GM10266 (cell line): ENCODE data around the gene KCND2.

Experiments
- DNase-seq: peaks from one replicate; pipeline ENCODE4 v3.0.0; 2012; ENCODE audit errors: extremely low spot score
- CTCF ChIP-seq: IDR thresholded peaks from 2 replicates; pipeline ENCODE4 v1.5.1; 2012; ENCODE audit warnings: mild to moderate bottlenecking, low read depth; ENCODE audit not compliant: control insufficient read depth, insufficient read depth; ENCODE audit errors: missing control alignments

KCND2 gene

DNA sequence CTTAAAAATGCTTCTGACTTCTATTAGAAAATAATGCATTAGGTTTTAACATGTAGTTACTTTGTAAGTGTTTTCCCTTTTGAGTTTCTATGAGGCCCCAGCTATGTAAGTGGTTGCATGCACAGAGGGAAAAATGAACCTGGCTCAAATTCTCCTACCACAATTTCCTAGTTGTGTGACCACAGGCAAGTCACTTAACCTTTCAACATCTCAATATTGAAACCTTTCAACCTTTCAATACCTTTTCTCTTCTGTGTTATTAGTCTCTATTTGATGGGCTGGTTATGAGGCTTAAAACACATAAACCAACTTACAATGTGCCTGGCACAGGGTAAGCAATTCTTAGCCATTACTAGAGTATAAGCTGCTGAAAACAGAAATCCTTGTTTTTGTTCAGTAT, 203.0 kb downstream of the KCND2 start:
- no peak for TF ChIP-seq CTCF
- no peak for DNase-seq

- no peak for TF ChIP-seq CTCF
- no peak for DNase-seq
Observed at GRCh38 chr7:120480472-120480871, 207.5 kb downstream of the KCND2 start.

DNA sequence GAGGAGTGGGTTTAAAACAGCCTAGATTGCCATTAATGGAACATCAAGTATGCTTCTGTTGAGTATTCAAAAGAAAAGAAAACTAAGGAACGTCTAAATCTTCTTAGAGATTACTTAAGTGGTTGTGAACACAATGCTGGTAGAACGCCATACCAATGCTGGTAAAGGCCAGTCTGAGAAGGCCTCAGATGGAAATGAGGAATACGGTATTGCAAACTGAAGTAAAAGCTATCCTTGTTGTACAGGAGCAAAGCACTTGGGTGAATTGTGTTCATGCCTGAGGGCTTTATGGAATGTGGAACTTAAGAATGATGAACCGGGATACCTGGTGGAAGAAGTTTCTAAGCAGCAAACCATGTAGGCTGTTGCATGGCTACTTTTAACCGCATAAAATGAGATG, 208.0 kb downstream of the KCND2 start:
- no peak for TF ChIP-seq CTCF

DNA sequence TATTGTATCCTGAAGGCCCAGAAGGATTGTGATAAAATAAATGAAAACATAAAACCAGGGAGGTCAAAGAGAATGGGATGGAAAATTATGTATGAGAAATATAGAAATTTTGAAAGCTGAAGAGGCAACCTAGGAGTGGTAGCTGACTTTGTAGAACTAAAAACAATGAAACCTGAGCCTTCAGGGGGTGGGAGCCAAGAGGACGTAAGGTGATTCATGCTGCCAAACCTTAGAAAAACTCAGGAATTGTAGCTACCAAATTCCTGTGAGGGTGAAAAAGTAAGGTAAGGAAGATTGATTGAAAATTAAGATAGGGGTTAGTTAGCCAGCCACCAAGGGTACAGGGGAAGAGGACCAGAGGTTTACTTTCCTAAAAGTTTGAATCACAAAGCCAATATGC, 213.2 kb downstream of the KCND2 start:
- no peak for TF ChIP-seq CTCF
- no peak for DNase-seq

More for the DNA sequence above, 208.0 kb downstream of the KCND2 start:
- no peak for DNase-seq

DNA sequence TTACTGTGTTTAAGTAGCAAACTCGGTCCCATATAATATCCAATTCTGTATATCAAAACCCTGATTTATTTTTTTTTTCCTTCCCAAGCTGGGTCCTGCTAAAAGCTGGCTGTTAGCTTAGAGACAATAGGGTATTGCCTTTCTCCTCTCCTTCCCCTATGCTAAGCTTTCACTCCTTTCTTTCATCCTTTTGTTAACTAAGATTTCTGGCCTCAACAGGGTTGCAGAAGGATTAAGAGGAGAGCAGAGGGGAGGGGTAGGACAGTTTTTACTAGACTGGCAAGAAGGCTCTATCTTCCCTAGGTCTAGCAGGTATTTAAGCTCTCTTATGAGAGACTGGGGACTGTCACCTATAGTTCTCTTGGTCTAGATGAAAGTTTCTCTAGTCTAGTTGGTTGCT, 229.2 kb downstream of the KCND2 start:
- TF ChIP-seq CTCF = no peak

GRCh38 chr7:120502825-120503224, 229.8 kb downstream of the KCND2 start:
- DNase-seq = no peak
- no peak for TF ChIP-seq CTCF

More for the DNA sequence above, 229.2 kb downstream of the KCND2 start:
- DNase-seq = no peak

- no peak for DNase-seq
- TF ChIP-seq CTCF = no peak
Observed at GRCh38 chr7:120504386-120504785, 231.4 kb downstream of the KCND2 start.
